ENCODE measurements around the gene BMP6. TPM values are rescaled to one million over a fixed set of nuclear protein-coding genes. Genes with fewer than 3 reads are reported as not detected.
A peak's percentile ranks its signal among the peaks of the same experiment; 100 is the strongest.

The BMP6 gene
- total and polyA plus RNA-seq, 2 of the 4 experiments (the other 2 are of a cell fraction) = 0.18 to 0.19 TPM

DNA sequence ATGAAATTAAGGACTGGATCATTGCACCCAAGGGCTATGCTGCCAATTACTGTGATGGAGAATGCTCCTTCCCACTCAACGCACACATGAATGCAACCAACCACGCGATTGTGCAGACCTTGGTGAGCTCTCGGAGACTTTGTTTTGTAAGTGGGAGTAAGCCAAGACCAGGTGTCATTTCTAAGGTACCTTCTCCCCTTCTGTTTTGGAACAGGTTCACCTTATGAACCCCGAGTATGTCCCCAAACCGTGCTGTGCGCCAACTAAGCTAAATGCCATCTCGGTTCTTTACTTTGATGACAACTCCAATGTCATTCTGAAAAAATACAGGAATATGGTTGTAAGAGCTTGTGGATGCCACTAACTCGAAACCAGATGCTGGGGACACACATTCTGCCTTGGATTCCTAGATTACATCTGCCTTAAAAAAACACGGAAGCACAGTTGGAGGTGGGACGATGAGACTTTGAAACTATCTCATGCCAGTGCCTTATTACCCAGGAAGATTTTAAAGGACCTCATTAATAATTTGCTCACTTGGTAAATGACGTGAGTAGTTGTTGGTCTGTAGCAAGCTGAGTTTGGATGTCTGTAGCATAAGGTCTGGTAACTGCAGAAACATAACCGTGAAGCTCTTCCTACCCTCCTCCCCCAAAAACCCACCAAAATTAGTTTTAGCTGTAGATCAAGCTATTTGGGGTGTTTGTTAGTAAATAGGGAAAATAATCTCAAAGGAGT is 154.2 kb downstream of the BMP6 start:
- H3K18ac ChIP-seq (ENCODE audit: low read depth, low read length) = no peak overlapping the region
- no peak overlapping the region for H4K91ac ChIP-seq (ENCODE audit: insufficient read depth, low read depth, low read length)
- no peaks in the 10 kb centered on the region for H3K27me3 ChIP-seq (ENCODE audit: control insufficient read depth, insufficient read depth, low read length)
- H3K9me3 ChIP-seq (ENCODE audit: control insufficient read depth, insufficient read depth, low read length) = no peaks in the 10 kb centered on the region
- no peak overlapping the region for H2BK15ac ChIP-seq (ENCODE audit: low read depth, low read length)
- in situ Hi-C loops (cut with MboI; ENCODE audit: low sequenced_read_pairs) (no loop called here), dilution Hi-C loops (cut with HindIII; ENCODE audit: low sequenced_read_pairs, unreplicated experiment) (no loop called here), intact Hi-C loops (cut with micrococcal nuclease) (no loop called here)
- DNase-seq = no peak
- ChIA-PET CTCF (no interaction called here), POLR2A (ENCODE audit: unreplicated experiment) (no interaction called here)
- H3K4me1 ChIP-seq (ENCODE audit: control insufficient read depth, insufficient read depth, low read length) = no peaks in the 10 kb centered on the region
- BruUV-seq (replicated peaks) = TSS peak; percentile 82
- no peak overlapping the region for H2BK20ac ChIP-seq (ENCODE audit: low read depth, low read length)
- H2AFZ ChIP-seq (replicated peaks; ENCODE audit: low read length, poor library complexity) = no peak overlapping the region
- H4K5ac ChIP-seq (ENCODE audit: low read depth, low read length) = no peak overlapping the region
- no peak overlapping the region for H3K56ac ChIP-seq (ENCODE audit: extremely low read depth, insufficient read depth, low read length)
- H2AK9ac ChIP-seq (replicated peaks; ENCODE audit: low read depth, low read length, poor library complexity) = no peak overlapping the region
- peaks cover 44% of the 10 kb centered on the region for H3K36me3 ChIP-seq (ENCODE audit: control insufficient read depth, insufficient read depth, low read length)
- H3K14ac ChIP-seq (replicated peaks; ENCODE audit: low read depth, low read length) = no peak overlapping the region
- no peak overlapping the region for H3K4me2 ChIP-seq (ENCODE audit: low read depth, low read length)
- WGBS, 2 experiments (ENCODE audit: extremely low coverage in 2 of 2, insufficient read length in 1 of 2) = no CpG with 5 or more reads among the region's 13 CpGs
- H4K20me1 ChIP-seq (ENCODE audit: insufficient read depth, low read length) = no peaks in the 10 kb centered on the region
- H2BK120ac ChIP-seq (ENCODE audit: low read depth, low read length) = no peak overlapping the region
- no peak overlapping the region for H2AK5ac ChIP-seq (ENCODE audit: low read depth, low read length)
- no peak overlapping the region for H3K4ac ChIP-seq (ENCODE audit: low read depth, low read length)
- TF ChIP-seq MXI1 (IDR thresholded peaks at IDR 0.05; ENCODE audit: borderline replicate concordance, low read depth, low read length) (no peak), BHLHE40 (IDR thresholded peaks at IDR 0.05; ENCODE audit: low read depth, low read length) (no peak), RFX5 (IDR thresholded peaks at IDR 0.05; ENCODE audit: low read depth, low read length) (no peak), SMC3 (IDR thresholded peaks at IDR 0.05; ENCODE audit: low read depth, low read length) (no peak), CTCF (conservative IDR thresholded peaks at IDR 0.05; ENCODE audit: low read depth, low read length) (no peak), RCOR1 (IDR thresholded peaks at IDR 0.05; ENCODE audit: insufficient replicate concordance, low read length) (no peak), MAZ (IDR thresholded peaks at IDR 0.05; ENCODE audit: borderline replicate concordance, low read depth, low read length) (no peak), NFE2L2 (IDR thresholded peaks at IDR 0.05; ENCODE audit: low read depth, low read length) (no peak), RAD21 (IDR thresholded peaks at IDR 0.05; ENCODE audit: low read length) (no peak), CHD1 (IDR thresholded peaks at IDR 0.05; ENCODE audit: low read depth, low read length) (no peak), POLR2A (IDR thresholded peaks at IDR 0.05; ENCODE audit: low read depth, low read length) (no peak), CEBPB (IDR thresholded peaks at IDR 0.05; ENCODE audit: low read depth, low read length) (no peak), MAFK (IDR thresholded peaks at IDR 0.05; ENCODE audit: low read depth, low read length) (no peak), FOS (IDR thresholded peaks at IDR 0.05; ENCODE audit: low read depth, low read length) (no peak)
- TF ChIP-seq, protein P1, sequence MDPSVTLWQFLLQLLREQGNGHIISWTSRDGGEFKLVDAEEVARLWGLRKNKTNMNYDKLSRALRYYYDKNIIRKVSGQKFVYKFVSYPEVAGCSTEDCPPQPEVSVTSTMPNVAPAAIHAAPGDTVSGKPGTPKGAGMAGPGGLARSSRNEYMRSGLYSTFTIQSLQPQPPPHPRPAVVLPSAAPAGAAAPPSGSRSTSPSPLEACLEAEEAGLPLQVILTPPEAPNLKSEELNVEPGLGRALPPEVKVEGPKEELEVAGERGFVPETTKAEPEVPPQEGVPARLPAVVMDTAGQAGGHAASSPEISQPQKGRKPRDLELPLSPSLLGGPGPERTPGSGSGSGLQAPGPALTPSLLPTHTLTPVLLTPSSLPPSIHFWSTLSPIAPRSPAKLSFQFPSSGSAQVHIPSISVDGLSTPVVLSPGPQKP (IDR thresholded peaks at IDR 0.05; ENCODE audit: borderline replicate concordance, low read depth, low read length) = no peak
- TF ChIP-seq, protein P2, sequence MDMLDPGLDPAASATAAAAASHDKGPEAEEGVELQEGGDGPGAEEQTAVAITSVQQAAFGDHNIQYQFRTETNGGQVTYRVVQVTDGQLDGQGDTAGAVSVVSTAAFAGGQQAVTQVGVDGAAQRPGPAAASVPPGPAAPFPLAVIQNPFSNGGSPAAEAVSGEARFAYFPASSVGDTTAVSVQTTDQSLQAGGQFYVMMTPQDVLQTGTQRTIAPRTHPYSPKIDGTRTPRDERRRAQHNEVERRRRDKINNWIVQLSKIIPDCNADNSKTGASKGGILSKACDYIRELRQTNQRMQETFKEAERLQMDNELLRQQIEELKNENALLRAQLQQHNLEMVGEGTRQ (IDR thresholded peaks at IDR 0.05; ENCODE audit: low read depth, low read length) = no peak
- peaks cover 7% of the 10 kb centered on the region; the same call in 1 of the 2 replicates for H3K9me1 ChIP-seq (ENCODE audit: insufficient read depth, low read length)
- ATAC-seq (ENCODE audit: low read depth) = no peak
- H3K9ac ChIP-seq (ENCODE audit: low read depth, low read length) = no peak overlapping the region
- H2BK5ac ChIP-seq (ENCODE audit: low read depth, low read length, poor library complexity, severe bottlenecking) = no peak overlapping the region
- H3K79me1 ChIP-seq (ENCODE audit: low read depth in 1 of 2, low read length in 2 of 2) = no peaks in the 10 kb centered on the region; a peak in 2 of 4 replicates
- no peak overlapping the region for H3K27ac ChIP-seq (ENCODE audit: insufficient read depth, low read length)
- H3K23ac ChIP-seq (ENCODE audit: low read depth, low read length) = no peak overlapping the region
- H3K4me3 ChIP-seq (ENCODE audit: insufficient read depth, low read depth, low read length) = no peak overlapping the region
- H4K8ac ChIP-seq (ENCODE audit: low read depth in 2 of 2, low read length in 2 of 2) = no peak overlapping the region
